ENCODE measurements around the gene CDK11A. TPM values are rescaled to one million over a fixed set of nuclear protein-coding genes. Genes with fewer than 3 reads are reported as not detected.
"Not testable (repeated sequence)": the region's sequence is repeated elsewhere in the genome, so short reads cannot be mapped to it uniquely, and the experiment has no call there.

The CDK11A gene
- total RNA-seq, 1 donor from 2014 or later = 10.3 TPM

DNA sequence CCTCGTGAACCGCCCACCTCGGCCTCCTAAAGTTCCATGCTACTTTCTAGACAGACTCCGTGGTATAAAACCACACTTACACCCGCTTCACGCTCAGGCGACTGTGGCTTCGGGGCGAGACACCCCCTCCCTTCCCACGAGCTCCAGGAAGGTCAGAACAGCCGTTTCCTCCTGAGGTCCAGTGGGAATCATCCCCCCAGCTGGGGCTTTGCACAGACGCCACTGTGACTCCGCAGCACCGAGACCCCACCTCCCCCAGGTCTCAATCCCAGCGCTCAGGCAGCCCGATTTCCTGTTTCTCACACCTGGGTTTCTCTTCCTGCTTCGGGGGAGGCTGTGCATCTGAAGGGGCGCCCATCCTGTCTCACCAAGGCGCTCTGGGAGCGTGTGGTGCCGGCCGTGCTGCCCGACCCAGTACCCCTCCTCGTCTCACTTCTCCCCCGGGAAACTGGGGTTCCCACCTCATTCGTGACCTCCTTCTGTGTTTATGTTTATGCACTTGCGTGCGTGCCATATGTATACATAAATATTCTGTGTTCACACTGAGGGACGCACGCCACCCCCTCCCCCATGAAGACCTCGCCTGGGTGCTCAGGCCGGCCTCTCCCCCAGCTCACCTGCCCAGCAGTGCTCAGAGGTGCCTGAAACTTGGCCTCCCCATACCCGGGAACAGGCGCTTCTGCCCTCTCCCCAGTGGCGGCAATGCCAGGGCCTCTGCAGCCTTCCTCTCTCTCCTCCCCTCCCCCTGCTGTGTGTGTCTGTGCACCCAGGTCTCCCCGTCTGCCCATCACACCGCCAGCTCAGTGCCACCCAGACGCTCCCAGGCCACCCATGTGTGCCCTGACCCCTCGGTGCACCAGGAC, 46.2 kb downstream of the CDK11A start:
- no peak for DNase-seq (ENCODE audit: low read depth)
- H3K4me3 ChIP-seq (ENCODE audit: low read depth, low read length) = no peak overlapping the region
- TF ChIP-seq, protein P1, sequence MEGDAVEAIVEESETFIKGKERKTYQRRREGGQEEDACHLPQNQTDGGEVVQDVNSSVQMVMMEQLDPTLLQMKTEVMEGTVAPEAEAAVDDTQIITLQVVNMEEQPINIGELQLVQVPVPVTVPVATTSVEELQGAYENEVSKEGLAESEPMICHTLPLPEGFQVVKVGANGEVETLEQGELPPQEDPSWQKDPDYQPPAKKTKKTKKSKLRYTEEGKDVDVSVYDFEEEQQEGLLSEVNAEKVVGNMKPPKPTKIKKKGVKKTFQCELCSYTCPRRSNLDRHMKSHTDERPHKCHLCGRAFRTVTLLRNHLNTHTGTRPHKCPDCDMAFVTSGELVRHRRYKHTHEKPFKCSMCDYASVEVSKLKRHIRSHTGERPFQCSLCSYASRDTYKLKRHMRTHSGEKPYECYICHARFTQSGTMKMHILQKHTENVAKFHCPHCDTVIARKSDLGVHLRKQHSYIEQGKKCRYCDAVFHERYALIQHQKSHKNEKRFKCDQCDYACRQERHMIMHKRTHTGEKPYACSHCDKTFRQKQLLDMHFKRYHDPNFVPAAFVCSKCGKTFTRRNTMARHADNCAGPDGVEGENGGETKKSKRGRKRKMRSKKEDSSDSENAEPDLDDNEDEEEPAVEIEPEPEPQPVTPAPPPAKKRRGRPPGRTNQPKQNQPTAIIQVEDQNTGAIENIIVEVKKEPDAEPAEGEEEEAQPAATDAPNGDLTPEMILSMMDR (conservative IDR thresholded peaks at IDR 0.05; ENCODE audit: low read depth, low read length) = no peak

DNA sequence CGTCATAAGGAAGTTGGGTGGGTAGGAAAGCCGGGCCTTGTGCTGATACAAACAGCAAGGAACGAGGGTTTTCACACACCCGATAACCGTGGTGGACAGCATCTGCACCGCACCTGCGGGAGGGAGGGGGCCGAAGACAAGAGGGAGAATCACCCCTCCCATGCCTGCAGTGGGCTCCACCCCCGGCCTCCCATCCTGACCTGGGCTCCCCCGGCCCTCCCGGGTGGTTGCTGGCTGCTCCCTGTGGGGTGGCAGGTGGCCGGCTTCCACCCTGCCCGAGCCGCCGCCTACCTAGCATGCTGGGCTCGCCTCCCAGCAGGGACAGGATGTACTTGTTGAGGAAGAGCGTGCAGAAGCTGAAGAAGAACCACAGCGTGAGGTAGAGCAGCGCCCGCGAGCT, 48.1 kb downstream of the CDK11A start:
- H3K4me3 ChIP-seq (ENCODE audit: low read depth, low read length); DNase-seq (ENCODE audit: low read depth): not testable (repeated sequence)

DNA sequence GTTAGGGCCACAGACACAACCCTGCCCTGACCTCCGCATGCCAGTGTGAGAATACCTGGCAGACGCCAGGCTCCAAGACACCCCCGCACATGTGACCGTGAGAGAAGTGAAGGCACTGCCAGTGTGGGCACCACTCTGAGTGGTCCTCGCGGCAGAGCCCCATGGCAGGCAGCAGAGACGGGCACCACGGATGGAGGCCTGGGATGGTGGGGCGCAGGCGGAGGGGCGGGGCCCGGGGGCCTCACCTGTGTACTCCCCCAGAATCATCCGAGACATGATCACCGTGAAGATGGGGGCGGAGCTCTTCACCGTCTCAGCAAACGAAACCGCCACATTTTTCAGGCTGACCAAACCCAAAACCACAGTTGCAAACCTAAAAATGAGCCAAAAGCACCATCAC, 48.9 kb downstream of the CDK11A start:
- DNase-seq (ENCODE audit: low read depth); H3K4me3 ChIP-seq (ENCODE audit: low read depth, low read length): not testable (repeated sequence)

DNA sequence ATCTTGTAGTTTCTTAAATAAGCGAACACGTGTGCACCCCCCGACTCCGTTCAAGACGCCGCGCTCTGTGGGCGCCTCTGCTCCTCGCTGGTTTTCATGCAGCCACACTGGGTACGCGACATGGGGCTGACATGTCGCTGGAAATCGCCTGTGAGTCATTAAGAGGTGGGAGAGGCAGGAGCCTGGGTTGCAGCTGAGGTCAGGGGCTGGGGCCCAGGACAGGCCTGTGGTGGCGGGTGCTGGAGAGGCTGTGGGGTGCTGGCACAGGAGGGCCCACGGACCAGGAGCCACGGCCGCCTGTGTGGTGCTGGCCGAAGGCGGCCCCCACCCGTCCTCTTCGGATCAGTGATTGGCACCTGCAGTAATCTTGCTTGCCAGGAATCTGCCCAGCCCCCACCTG, 49.4 kb downstream of the CDK11A start:
- not testable (repeated sequence) for DNase-seq (ENCODE audit: low read depth); H3K4me3 ChIP-seq (ENCODE audit: low read depth, low read length)

DNA sequence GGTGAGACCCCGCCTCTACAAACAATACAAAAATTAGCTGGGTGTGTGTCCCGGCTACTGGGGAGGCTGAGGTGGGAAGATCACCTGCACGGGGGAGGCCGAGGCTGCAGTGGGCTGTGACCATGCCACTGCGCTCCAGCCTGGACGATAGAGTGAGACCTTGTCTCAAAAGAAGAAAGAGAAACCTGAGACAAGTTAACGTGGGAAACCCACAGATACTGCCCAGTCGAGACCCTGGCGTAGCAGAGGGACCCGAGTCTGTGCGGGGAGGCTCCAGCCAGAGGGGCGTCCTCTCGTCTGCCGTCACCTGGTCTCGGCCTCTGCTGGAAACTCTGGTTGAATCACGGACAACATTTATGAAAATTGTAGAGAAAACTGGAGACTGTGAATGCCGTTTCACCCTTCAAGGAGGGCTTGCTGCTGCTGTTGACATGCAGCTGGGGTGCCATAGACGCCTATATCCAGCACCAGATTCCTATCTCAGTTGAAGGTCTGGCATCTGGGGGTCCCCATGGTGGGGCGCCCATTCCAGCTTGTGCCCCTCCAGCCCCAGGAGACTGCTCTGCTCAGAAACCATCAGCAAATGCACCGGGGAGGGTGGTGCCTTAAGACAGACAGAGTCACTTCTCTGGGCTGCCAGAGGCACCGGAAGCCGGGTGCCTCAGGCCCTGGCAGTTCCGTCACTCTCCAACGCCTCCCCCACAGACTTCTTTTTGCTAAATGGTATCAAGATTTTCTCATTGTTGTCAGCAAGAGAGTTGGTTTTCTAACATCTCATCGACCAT, 51.8 kb downstream of the CDK11A start:
- H3K4me3 ChIP-seq (ENCODE audit: low read depth, low read length) = no peak overlapping the region
- TF ChIP-seq, protein P1 (conservative IDR thresholded peaks at IDR 0.05; ENCODE audit: low read depth, low read length) = no peak
- no peak for DNase-seq (ENCODE audit: low read depth)

DNA sequence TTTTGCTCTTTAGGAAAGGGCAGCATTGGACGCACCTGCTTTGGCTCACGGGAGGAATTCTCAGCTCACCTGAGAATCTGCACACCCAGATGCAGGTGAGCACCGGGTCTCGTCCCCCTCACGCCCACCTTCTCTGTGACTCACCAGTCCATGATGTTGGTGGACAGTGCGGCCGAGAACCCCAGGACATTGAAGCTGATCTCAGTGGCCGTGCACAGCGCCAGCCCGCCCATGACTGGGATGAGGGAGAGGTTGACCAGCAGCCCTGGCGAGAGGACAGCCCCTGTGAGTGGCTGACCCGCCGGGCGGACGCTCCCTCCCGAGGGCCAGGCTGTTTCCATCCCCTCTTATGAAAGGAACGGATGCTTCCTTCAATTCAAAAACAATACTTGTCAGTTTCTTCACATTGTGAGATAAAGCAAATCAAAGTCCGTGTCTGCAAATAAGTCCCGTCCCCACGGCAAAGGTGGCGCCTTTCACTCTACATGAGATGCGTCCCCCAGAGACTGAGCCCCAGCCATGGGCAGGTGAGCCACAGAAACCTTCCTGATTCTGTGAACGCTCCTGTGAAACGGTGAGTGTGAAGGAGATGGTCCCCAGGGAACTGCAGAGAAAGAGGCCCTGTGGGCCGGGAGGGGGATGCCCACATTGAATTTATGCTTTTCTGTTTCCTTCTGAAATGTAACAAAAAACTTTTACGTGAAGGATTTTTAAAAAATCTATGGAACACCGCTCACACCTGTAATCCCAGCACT, 52.6 kb downstream of the CDK11A start:
- no peak for DNase-seq (ENCODE audit: low read depth)
- TF ChIP-seq, protein P1 (conservative IDR thresholded peaks at IDR 0.05; ENCODE audit: low read depth, low read length) = no peak
- H3K4me3 ChIP-seq (ENCODE audit: low read depth, low read length) = no peak overlapping the region

- DNase-seq (ENCODE audit: low read depth) = no peak
- TF ChIP-seq, protein P1 (conservative IDR thresholded peaks at IDR 0.05; ENCODE audit: low read depth, low read length) = no peak
- H3K4me3 ChIP-seq (ENCODE audit: low read depth, low read length) = no peak overlapping the region
Measured at GRCh38 chr1:1670866-1671265, 53.3 kb downstream of the CDK11A start.

Data from epithelial cell of proximal tubule (primary cell).